Bronchial epithelial cell (primary cell): ENCODE measurements around the gene SYTL1. TPM values are rescaled to one million over a fixed set of nuclear protein-coding genes. Genes with fewer than 3 reads are reported as not detected.

ENCODE experiments used
- DNase-seq: peaks from one replicate; pipeline ENCODE4 v3.0.0-alpha.2; 2010; ENCODE audit warnings: low read depth
- FAIRE-seq: peaks from 2 replicates; lab custom pipeline; 2011; peaks lifted over from hg19 to GRCh38; lab: Jason Lieb, UNC
- H3K27me3 ChIP-seq: 2 replicates; pipeline ENCODE4 v1.5.1; 2011; ENCODE audit warnings: low read length; ENCODE audit not compliant: control insufficient read depth, insufficient read depth
- H3K36me3 ChIP-seq: 2 replicates; pipeline ENCODE4 v1.5.1; 2011; ENCODE audit warnings: low read length; ENCODE audit not compliant: control insufficient read depth, insufficient read depth
- H3K4me3 ChIP-seq: 2 replicates; pipeline ENCODE4 v1.5.1; 2011; ENCODE audit warnings: mild to moderate bottlenecking, low read depth, low read length, control low read depth
- CTCF ChIP-seq: IDR thresholded peaks from 2 replicates; pipeline ENCODE4 v1.5.1; 2011; ENCODE audit warnings: mild to moderate bottlenecking, moderate library complexity, low read length, control low read depth, inconsistent platforms; ENCODE audit not compliant: insufficient read depth, severe bottlenecking
- total RNA-seq: library from RNA; depleted of rRNA; stranded (reverse); fragments of >200 nt; gene quantifications from 2 replicates; pipeline ENCODE4 v1.2.1, GENCODE V29; 2014

Gene SYTL1
- total RNA-seq, 1 donor from 2014 or later: 31.9 TPM

- DNase-seq (no peak), FAIRE-seq (no peak)
- no peak for TF ChIP-seq CTCF
- H3K36me3 ChIP-seq: peaks cover 18% of the 10 kb centered on the region
- H3K4me3 ChIP-seq: no peak overlapping the region
- H3K27me3 ChIP-seq: no peaks in the 10 kb centered on the region
Observed at GRCh38 chr1:27339213-27339612, 2.6 kb upstream of the SYTL1 start.

GRCh38 chr1:27342391-27342777 is 562 bp downstream of the SYTL1 start:
- FAIRE-seq: no peak
- no peak for TF ChIP-seq CTCF
- peak overlapping the region; percentile 69 for H3K4me3 ChIP-seq
- H3K36me3 ChIP-seq: peaks cover 13% of the 10 kb centered on the region
- no peak for DNase-seq
- H3K27me3 ChIP-seq: no peaks in the 10 kb centered on the region

- FAIRE-seq (no peak), DNase-seq (peak; percentile 95)
- no peaks in the 10 kb centered on the region for H3K27me3 ChIP-seq
- no peak for TF ChIP-seq CTCF
- H3K4me3 ChIP-seq: peak overlapping the region; percentile 69
- peaks cover 16% of the 10 kb centered on the region for H3K36me3 ChIP-seq
Observed at GRCh38 chr1:27342778-27343638, 1.2 kb downstream of the SYTL1 start.

GRCh38 chr1:27343639-27344025 is 1.8 kb downstream of the SYTL1 start:
- Histone ChIP-seq H3K27me3 (no peaks in the 10 kb centered on the region), H3K36me3 (peaks cover 17% of the 10 kb centered on the region), H3K4me3 (peak overlapping the region; percentile 69)
- FAIRE-seq (no peak), DNase-seq (no peak)
- no peak for TF ChIP-seq CTCF

- DNase-seq (no peak), FAIRE-seq (no peak)
- TF ChIP-seq CTCF: no peak
- no peaks in the 10 kb centered on the region for H3K27me3 ChIP-seq
- peaks cover 25% of the 10 kb centered on the region for H3K36me3 ChIP-seq
- H3K4me3 ChIP-seq: no peak overlapping the region
Observed at GRCh38 chr1:27345272-27345671, 3.5 kb downstream of the SYTL1 start.

- FAIRE-seq (no peak), DNase-seq (no peak)
- H3K4me3 ChIP-seq: no peak overlapping the region
- peaks cover 29% of the 10 kb centered on the region for H3K36me3 ChIP-seq
- TF ChIP-seq CTCF: no peak
- H3K27me3 ChIP-seq: no peaks in the 10 kb centered on the region
Observed at GRCh38 chr1:27346357-27346756, 4.5 kb downstream of the SYTL1 start.
